Right ventricle myocardium inferior (tissue), 1 donor: ENCODE results near the gene OR52L1. TPM values are rescaled to one million over a fixed set of nuclear protein-coding genes. Genes with fewer than 3 reads are reported as not detected.

Source experiments
- ATAC-seq: fragments of 200-7000 bp; cut with Tn5 transposase; one replicate; pipeline ENCODE4 v1.9.1; 2020; ENCODE audit warnings: mild to moderate bottlenecking, moderate library complexity
- DNase-seq: peaks from one replicate; pipeline ENCODE4 v3.0.0; 2021; ENCODE audit errors: missing footprints
- intact Hi-C: fragments of 100-400 bp; cut with DNase I; formaldehyde crosslinking; loops from one replicate; pipeline ENCODE4 v1.11.0; 2022
- long read RNA-seq: library from polyadenylated mRNA; unstranded; transcript quantifications from one replicate; pipeline ENCODE4 v2.0.0, GENCODE V29; 2021
- total RNA-seq: library from RNA; stranded (reverse); fragmentation: NEBNext Ultra II Directional; extraction: Animal tissue kit (Norgen Biotek cat#: 25700); gene quantifications from one replicate; pipeline ENCODE4 v1.2.1, GENCODE V29; 2021
- donor health status: DM: no; HTN: yes; CAD: no; lungs with severe emphysema.

OR52L1 gene
- total RNA-seq, result not detected
- long read RNA-seq, result 0 reads

DNA sequence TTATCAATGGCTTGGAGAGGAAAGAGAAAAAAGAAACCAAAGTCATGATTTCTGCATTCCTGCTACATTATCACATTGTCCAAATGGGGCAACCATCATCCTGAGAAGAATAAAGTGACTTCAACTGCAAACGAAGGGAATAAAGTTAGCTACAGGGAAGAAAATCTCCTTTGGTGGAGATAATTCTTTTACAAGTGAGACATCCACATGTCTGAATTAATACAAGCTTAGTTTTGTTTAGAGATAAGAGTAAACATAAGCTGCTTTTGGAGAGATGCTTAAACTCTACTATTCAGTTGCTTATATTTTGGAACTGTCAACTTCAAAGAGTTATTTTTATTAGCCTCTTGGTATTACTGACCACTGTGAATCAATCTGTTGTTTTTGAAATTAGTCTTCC is at the start of gene OR52L1:
TSS of gene OR52L1 (minus strand) at position 101 of the 400 bp plus-strand sequence. CDS start at position 46, 55 bp downstream.
- DNase-seq (no peak), ATAC-seq (no peak)
- intact Hi-C loops, result no loop called here

DNA sequence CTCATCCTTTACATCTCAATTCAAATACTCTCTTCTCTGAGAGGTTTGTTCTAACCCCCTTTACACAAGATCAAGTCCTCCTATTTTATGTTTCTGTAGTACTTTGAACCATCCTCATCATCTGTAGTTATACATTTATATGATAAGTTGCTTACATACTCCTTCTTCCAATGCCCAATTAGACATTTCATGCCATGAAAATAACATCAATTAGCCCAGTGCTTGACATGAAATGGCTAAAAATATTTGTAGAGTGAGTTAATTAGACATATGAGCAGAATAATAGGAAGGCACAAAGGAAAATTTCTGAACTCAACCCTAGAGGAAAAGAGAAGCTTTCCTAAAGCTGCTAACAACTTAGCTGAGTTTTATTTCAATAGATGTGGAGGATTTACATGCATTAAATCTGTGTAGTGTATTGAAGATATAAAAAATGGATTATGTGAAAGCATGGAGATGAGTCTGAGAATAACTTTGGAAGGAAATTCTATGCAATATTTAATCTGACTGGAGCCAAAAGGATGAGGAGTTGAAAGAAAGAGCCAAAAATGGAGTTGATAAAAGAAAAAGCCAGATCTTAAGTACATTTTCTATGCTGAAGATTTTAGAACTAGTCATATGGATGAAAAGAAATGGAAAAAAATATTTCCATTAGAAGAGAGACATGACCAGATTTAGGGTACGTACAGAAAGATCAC is 44.1 kb upstream of the OR52L1 start, which contains the start of gene OR56A1:
TSS of gene OR56A1 (minus strand) at position 51 of the 698 bp plus-strand sequence. CDS start 3,066 bp downstream, outside the sequence.
- DNase-seq (no peak), ATAC-seq (no peak)
- intact Hi-C loops, result no loop called here

- ATAC-seq (no peak), DNase-seq (no peak)
- intact Hi-C loops, result no loop called here
Measured at GRCh38 chr11:6027501-6027900, 40.7 kb upstream of the OR52L1 start.

- no peak for DNase-seq
- intact Hi-C loops, result loop anchor here (1.0 kb wide), 1 partner anchor 338 kb away; no protein-coding TSS in a partner anchor
- ATAC-seq, result no peak
Measured at GRCh38 chr11:6025056-6025455, 38.3 kb upstream of the OR52L1 start.

- intact Hi-C loops, result loop anchor here (2.0 to 5.0 kb wide), 2 partner anchors 229 to 292 kb away; no protein-coding TSS in a partner anchor
- DNase-seq (no peak), ATAC-seq (peak; percentile 69)
Measured at GRCh38 chr11:6022956-6023355, 36.2 kb upstream of the OR52L1 start.

DNA sequence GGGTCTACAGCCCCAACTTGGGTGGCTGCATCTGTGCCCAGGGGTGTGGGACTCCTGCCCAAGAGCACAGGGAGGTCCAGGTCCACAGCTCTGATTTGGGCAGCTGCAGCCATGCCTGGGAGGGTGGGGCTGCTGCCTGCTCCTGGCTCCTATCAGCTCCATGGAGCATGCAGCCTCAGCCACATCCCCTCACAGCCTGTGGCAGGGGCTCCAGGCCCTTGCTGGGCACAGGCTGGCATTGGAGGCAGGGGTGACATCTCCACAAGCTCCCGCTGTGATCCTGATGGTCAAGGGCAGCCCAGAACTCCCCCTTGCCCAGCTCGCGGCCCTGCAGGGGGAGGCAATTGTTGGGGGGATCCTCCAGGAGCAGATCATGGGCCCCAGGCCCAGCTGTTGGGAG is 26.3 kb upstream of the OR52L1 start:
- intact Hi-C loops, result no loop called here
- ATAC-seq (no peak), DNase-seq (no peak)

- intact Hi-C loops, result no loop called here
- DNase-seq (no peak), ATAC-seq (no peak)
Measured at GRCh38 chr11:6012035-6012668, 25.4 kb upstream of the OR52L1 start.

GRCh38 chr11:6006846-6007245 is 20.1 kb upstream of the OR52L1 start, which contains the start of gene OR56A4:
TSS of gene OR56A4 (minus strand) at chr11:6006946. CDS start at chr11:6002992, 3,954 bp downstream.
- intact Hi-C loops, result no loop called here
- ATAC-seq (no peak), DNase-seq (no peak)

DNA sequence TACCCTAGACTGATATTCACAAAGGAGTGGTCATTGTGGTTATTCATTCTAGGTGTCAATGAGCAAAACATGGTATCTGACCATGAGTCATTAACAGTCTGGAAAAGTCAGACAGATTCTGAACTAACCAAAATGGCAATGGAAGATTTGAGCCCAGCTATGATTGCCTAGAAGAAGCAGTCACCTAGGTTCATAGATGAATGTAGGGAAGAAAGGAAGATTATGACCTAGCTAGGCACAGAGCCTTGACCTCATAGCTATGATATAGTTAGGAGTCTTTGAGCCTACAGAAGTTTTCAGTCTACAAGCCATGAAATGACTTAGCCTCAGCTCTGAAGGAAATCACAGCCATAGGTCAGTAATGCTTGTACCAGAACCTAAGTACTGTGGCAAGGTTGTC is 19.6 kb upstream of the OR52L1 start:
- no peak for ATAC-seq
- no peak for DNase-seq
- intact Hi-C loops, result no loop called here

- no peak for ATAC-seq
- intact Hi-C loops, result no loop called here
- no peak for DNase-seq
Measured at GRCh38 chr11:6002202-6002699, 15.5 kb upstream of the OR52L1 start.

- no peak for ATAC-seq
- intact Hi-C loops, result no loop called here
- DNase-seq, result no peak
Measured at GRCh38 chr11:5994791-5995190, 8.0 kb upstream of the OR52L1 start.

DNA sequence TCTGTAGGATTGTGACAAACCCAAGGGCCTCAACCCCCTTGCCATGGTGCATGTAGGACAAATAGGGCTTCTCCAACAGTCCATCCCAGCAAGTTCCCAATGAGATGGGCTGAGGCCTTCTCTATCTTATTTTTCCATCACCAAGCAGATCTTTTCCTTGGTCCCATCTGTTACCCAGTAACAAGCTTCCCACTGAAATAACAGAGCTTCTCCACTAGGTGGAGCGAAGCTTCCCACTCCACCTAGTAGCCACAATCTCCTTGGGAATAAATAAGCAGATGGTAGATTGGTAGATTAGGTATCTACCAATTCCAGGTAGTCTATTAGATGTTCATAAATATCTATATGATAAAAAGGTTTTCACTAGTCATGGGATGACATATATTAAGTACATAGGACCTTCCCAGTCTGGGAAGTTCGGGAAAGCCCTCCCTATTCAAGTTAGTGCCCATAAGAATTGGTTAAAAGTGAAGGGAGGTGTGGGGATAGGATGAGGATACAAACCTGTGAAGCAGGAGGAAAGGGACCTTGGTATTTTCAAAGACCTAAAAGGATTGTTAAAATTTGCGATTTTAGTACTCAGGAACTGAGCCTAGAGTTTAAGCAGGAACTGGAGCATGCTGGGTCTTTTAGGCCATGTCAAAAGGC is 5.9 kb upstream of the OR52L1 start:
- intact Hi-C loops, result no loop called here
- DNase-seq (no peak), ATAC-seq (no peak)

GRCh38 chr11:5992150-5992549 is 5.4 kb upstream of the OR52L1 start:
- DNase-seq (no peak), ATAC-seq (no peak)
- intact Hi-C loops, result no loop called here

DNA sequence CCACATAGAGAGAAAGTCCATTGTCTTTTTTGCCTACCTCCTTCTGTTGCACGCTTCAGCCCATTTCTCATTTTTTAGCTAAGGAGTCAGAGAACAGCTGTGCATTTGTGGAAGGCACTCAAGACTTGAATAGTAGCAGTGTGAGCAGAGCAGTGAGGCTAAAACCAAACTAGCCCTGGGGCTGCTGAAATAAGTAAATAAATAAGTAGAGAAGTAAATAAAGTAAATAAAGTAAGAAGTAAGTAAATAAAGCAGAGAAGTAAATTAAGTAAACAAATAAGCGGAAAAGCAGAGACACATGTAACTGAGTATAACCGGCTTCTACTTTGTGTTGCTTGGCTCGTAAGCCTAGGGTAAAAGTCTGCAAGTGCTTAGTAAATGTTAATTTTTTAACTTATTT is 2.4 kb upstream of the OR52L1 start:
- ATAC-seq, result no peak
- intact Hi-C loops, result no loop called here
- DNase-seq, result no peak

GRCh38 chr11:5983443-5983842 is 3.3 kb downstream of the OR52L1 start:
- ATAC-seq, result no peak

GRCh38 chr11:5973530-5973929 is 13.3 kb downstream of the OR52L1 start:
- ATAC-seq (no peak), DNase-seq (no peak)
- intact Hi-C loops, result no loop called here

More at GRCh38 chr11:5983443-5983842, 3.3 kb downstream of the OR52L1 start:
- no peak for DNase-seq
- intact Hi-C loops, result no loop called here

- DNase-seq, result no peak
- ATAC-seq, result no peak
- intact Hi-C loops, result no loop called here
Measured at GRCh38 chr11:5968394-5968793, 18.4 kb downstream of the OR52L1 start, which contains the start of gene OR56A5. TSS of gene OR56A5 (minus strand) at chr11:5968494. CDS start at chr11:5968494, 0 bp downstream.

DNA sequence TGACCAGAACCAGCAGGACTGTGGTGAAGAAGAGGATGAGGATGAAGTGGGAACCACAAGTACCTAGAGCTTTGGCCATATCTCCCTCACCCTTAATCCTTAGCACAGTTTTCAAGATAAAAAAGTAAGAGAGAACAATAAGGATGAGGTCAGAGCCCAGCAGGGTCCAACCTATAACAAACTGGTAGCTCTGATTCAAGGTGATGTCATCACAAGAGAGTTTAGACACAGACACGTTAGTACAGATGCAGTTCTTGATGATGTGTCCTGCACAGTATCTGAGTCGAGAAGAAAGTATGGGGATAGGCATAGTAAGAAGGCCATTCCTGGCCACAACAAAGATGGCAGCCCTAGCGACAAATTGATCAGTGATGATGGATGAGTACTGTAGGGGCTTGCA is 19.1 kb downstream of the OR52L1 start:
- DNase-seq (no peak), ATAC-seq (no peak)
- intact Hi-C loops, result no loop called here

GRCh38 chr11:5966958-5967357 is 19.8 kb downstream of the OR52L1 start:
- DNase-seq (no peak), ATAC-seq (no peak)
- intact Hi-C loops, result no loop called here
